Suppressor macrophage treated with lipopolysaccharide for 4 hours (primary cell): ENCODE data around the gene CHRNA7.

Source experiments
- DNase-seq: peaks from one replicate; pipeline ENCODE4 v3.0.0-alpha.2; 2020

CHRNA7 gene

DNA sequence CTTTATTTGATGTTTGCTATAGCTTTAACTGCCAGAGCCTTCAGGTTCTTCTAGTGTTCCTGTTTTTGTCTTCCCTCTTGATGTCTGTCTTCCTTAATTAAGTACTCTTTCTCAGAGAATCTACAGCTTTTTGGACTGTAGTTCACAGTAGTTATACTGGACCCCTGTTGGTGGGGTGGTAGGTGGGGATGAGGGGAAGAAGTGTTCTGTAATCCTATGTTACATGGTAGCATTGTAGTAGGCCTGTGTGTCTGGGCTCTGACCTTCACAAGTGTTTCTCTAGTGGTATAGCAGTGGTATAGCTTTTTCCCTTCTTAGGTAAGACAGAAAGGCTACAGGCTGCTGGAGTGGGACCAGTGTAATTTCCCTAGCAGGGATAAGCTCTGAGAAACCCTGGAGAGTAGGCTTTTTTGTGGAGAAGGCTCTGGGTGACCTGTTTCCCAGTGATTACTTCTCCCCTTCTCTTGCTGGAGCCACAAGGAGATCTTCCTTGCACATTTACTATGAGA lies 59.6 kb downstream of the CHRNA7 start:
- DNase-seq = no peak

DNA sequence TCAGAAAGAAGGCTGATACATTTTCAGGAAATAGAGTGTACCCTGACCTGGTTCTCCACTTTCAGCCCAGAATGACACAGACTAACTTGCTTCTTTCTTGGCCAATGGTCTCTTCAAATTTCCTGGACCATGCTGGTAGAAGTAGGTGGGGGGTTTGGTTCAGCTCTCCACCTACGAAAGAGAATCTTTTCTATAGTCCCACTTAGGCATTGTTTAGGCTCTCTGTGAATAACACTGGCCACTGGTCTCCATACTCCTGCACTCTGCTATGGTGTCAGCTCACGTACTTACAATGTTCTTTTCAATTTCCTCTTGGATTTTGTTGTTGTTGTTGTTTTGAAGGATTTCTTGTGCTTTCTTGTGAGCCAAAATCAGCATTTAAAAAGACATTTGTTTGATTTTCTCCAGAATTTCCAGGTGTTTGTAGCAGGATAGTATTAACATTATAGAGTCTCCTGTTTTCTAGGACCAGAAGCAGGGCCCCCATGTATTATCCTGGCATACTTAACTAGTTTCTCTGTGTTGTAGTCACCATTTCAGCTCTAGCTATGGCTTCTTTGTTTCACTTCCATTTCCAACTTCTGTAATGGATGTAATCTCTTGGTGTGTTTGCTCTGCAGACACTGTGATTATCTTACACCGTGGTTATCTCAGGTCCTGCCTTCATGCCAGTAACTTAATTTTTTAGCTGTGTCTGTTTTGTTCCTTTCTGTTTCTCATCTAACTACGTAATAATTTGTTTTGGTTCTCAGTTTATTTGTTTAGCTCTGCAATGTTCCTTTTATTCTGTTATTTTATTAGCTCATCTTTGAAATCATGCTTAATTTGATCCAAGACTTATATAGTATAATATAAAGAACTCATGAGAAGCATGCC lies 61.4 kb downstream of the CHRNA7 start:
- DNase-seq = no peak

DNA sequence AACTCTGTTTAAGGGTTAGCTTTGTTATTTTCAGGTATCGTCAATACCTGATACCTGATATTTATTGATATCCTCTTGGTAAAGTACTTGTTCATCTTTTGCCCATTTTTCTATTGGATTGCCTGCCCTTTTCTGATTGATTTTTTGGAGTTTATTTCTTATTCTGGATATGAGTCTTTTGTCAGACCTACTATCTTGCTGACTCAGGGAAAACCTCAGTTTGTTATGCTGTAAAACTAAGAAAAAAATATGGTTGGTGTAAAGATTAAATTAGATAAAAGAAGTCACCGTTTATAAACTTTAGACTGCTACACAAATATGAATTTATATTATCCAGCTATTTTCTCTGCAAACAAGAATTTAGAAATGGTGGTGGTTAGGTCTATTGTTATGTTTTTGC lies 65.9 kb downstream of the CHRNA7 start:
- no peak for DNase-seq

DNA sequence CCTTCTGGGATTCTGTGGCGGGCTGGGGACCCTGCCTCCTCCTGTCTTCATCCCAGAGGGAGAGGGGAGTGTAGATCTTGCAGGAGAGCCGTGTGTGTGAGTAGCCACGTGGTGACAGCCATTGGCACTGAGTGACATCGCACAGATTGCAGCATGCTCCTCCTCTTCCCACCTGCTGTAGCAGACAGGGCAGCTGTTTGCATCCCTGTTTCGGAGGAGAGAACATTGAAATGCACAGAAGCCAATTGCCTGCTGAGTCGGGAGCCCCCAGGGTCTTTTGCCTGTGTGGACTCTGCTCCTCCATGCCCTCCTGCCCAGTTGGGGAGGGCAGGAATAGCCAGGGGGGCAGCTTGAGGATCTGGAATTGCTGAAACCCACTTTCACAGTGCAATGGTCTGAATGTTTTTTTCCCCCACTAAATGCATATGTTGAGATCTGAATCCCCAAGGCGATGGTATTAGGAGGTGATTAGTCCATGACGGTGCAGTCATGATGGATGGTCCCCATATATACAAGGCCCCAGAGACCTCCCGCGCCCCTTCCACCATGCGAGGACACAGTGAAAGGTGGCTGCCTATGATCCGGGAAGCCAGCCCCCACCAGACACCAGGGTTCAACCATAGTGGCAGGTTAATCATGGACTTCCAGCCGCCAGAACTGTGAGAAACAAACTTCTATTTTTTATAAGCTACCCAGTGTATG lies 66.8 kb downstream of the CHRNA7 start:
- DNase-seq = no peak

DNA sequence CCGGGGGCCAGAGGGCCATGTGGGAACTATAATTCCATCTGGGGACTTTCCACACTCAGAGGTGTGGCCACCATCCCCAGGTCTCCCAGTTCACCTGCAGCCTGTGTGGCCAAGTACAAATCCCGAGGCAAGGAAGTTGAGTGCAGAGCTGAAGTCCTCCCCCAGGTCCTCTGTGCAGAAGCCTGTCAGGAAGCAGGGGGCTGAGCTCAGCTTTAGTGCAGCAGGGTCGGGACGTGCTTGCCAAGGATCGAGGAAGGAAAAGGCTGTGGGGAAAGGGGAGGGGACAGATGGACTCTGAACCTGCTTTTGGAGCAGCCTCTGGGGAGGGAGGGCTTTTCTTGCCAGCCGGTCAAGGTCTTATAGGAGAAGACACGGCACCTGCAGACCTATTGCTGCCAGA lies 67.7 kb downstream of the CHRNA7 start:
- no peak for DNase-seq

DNA sequence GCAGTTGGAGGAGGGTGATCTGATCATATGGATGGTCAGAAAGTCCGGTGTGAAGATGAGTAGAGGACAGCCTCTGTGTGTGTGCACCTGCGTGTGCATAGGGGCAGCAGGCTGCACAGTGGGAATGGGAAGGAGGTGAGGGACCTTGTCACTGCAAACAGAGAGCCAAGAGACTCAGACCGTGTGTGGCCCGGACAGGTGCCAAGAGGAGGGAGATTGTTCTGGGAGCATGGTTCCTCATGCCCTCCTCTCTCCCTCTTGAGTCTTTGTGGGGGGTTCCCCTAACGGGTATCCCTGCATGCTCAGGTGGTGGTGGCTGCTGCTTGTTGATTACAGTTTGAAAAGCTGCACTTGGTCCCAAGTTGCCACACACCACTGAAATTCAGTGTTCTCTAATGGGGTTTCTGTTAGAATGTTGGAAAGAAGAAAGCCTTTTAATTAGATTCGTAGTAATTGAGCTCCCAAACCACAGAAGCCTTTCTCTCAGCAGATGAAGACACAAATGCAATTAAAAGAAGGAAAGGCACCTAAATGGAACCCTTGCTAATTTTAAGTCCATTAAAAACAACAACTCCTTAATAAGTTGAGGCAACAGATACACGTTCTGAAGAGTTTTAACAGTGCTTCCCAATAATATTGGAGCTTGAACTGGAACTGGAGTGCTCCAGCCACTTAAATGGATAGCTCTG lies 68.9 kb downstream of the CHRNA7 start:
- no peak for DNase-seq

DNA sequence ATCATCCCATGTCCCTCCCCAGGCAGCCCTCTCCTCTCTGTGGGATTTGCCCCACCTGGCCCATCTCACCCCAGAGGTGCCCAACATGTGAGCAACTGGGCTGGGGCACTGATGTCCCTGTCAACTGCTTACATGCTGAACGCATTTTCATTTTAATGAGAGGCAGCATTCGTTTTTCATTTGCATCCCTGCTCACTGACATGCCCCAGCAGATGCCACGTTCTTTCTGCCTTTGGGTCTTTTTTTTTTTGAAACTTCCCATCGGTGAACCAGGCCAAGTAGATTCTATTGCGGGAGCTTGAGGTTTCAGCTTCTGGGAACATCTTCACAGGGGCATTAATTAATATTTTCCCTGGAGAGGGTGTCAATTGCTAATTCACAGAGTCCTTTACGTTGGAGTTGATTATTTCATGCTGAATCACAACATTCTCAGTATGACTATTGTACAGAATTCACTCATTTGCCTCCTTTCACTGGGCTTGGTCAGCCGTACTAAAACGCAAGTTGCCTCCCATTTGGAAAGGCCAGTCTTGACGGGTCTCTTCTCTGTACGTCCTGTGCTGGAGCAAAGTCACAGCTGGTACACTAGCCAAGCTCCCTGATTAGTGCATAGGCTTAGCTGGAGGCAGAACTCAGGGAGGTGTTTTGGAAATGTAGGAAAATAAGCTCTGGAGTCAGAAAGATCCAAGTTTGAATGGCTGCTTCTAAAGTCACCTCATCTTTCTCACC lies 69.8 kb downstream of the CHRNA7 start:
- no peak for DNase-seq

DNA sequence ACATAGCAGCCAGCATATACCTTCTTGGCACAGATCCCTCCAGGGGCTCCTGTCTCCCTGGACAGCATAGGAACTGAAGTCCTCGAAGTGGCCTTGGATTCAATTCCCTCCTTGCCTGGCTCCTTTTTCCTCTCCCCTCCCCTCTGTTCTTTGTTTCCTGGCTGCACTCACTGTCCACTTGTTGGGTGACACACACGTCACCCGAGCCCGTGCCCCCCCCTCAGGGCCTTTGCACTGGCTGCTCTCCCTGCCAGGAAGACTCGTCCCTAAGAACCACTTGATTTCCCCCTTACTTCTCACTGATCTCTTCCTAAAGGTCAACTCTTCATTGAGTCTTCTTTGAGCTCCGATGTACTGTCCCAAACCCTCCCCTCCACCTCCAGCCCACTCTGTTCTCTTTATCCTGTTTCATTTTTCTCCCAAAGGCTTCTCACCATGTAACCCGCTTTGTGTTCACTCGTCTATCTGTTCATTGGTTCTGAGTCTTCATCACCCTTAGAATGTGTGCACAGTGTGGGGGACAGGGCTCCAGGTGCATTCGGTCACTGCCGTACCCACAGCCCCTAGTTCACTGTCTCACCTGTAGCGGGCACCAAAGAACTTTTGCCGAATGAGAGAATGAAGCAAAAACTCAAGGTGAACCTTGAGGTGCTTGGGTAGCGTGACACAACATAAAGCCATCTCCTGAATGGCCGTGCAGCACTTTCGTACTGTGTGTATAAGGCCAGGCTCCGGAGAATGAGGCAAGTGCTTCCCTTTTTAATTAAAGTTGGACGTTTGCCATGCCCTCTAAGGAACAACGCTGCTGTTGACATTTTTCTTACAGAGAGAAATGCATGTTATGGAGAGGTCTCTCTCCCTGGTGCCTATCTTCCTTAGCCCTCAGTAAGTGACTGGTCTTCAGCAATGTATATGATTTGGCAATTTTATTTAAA lies 74.0 kb downstream of the CHRNA7 start:
- no peak for DNase-seq

DNA sequence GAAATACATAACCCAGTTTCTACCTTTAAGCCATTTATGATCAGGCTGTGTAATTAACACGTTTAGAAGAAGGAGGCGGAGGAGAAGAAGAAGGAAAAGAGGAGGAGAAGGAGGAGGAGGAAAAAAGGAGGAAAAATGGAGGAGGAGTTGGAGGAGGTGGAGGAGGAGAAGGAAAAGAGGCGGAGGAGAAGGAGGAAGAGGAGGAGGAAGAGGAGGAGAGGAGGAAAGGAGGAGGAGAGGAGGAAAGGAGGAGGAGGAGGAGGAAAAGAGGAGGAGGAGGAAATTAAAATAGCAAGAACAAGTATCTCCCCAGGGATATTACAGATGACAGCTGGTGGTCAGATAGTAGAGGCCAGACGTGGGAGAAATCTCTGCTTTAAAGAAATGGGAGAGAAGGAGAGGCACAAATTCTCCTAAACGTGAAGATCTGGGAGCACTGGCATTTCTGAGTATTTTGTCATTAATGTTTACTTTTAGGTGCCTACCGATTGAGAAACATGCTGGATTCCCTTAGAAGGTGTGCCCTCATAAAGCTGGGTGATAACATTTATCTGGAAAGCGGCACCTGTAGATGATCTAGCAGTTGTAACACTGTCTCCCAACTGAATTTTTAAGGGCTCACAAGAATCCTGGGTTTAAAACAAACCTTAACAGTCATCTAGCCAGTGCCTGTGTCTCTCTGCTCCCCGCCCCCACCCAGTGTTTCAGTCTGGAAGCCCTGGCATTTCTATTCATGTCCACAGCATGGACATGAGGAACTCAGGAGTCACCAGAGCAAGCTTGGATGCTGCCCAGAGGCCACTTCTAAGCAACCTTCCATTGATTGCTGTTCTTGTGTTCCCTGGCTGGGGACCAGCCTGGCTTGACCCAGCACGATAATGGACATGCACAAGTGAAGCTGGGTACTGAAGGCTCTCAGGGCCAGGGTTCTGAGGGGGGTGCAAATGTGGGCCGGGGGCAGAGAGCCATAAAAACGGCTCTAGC lies 75.2 kb downstream of the CHRNA7 start:
- DNase-seq = no peak

DNA sequence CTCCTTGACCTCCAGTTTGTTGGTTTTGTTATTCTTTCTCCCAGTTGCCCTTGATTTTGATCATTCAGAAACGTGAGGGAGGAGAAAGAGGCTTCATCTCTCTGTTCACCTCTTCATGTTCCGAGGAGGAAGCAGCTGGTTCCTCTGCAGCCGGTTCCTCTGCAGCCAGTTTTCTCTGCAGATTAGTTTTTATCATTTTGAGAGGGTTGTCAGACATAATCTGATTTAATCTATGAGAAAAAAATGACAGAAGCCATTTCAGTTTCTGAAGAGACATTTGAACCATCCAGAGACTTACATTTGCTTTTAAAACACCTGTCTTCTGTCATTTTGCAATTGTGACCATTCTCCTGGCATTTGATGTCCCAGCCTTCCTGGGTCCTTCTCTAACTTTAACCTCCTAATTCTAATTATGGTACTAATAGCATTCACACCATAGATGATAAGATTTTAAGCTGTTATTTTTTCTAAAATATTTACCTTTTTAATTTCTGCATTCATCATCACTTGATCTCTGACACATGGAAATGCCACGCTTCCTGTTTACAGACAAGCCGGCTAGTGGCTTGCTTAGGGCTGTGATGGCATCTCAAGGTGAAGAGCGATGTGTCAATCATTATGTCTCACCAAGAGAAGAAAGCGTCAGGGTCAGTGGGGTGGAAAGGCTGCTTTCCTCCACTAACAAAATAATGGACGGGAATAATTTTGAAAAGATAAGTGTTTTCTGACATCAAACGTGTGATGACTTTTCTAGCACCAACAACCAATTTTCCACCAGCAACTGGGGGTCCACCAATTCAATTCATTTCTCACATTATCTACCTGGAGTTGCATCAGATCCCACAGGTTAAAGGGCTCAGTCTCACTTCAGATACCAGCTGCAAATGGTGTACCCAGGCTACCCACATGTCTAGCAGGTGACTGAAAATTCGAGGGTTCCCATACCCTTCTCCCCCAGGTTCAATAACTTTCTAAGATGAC lies 76.4 kb downstream of the CHRNA7 start:
- DNase-seq = no peak

DNA sequence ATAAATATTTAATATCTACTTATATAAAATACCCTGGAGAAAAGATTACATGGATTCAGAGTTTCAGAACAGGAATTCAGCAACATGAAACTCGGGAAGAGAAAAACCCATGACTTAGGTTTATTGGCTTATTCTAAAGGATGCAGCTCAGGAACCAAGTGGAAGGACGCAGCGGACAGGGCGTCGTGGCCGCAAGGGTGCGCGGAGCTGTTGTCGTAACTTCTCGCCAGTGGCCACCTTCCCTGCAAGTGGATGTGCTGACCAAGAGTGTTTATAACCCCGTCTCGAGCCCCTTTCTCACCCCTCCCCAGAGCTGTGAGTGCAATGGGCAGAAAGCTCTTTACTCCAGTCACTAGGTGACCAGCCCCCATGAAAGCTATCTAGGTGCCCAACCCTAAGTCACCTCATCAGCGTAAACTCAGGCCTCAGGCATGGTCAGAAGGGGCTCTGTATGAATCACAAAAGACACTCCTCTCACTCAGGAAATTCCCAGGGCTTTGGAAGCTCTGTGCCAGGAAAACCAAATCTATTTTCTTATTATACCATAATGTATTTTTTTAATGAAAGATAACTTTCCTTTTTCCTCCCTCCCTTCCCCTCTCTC lies 77.3 kb downstream of the CHRNA7 start:
- DNase-seq = no peak

DNA sequence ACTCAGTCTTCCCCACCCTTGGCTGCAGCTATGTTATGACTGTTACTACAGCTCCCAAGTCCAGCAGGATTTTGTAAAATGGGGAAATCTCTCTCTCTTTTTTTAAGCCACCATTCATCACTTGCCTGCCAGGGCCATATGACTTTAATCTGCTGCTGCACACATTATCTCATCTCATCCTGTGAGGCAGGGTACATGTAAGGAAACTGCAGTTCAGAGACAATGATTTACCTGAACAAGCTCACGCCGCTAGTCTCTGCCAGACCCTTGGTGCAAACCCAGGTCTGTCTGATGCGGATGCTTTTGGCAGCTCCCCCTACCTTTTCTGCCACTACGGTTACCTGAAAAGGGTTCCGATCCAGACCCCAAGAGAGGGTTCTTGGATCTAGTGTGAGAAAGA lies 78.3 kb downstream of the CHRNA7 start:
- DNase-seq = no peak

DNA sequence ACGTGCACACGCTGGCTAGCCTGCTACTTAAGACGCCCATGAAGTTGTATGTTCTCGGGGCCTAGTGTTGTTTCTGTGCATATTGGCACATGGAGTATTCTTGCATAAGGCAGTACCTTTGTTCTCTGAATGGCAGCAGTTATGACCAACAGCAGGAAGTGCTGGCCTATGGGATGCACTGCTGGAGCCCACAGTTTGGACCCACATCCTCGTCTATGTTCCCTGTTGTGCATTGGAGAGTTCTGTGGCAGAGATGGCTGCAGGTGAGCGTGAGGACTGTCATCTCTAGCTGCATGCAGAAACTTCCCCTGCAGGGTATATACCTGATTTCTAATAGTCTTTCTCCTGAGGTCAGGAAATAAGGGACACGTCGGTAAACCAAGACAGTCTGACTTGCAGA lies 81.8 kb downstream of the CHRNA7 start:
- DNase-seq = no peak

DNA sequence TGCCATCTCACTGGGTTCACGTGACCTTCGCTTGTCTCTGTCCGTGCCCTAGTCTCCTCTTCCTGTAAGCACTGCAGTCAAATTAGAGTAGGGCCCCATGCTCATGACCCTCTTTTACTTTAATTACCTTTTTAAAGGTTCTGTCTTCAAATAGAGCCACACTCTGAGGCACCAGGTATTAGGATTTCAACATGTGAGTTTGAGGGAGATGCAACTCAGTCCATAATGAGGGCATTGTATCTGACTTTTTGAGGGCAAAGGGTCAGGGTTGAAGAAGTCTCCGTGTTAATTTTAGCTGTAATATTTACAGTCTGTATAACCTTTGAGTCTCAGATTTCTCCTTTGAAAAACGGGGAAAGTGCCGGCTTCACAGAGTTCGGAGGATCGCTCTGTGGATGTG lies 82.9 kb downstream of the CHRNA7 start:
- DNase-seq = no peak

DNA sequence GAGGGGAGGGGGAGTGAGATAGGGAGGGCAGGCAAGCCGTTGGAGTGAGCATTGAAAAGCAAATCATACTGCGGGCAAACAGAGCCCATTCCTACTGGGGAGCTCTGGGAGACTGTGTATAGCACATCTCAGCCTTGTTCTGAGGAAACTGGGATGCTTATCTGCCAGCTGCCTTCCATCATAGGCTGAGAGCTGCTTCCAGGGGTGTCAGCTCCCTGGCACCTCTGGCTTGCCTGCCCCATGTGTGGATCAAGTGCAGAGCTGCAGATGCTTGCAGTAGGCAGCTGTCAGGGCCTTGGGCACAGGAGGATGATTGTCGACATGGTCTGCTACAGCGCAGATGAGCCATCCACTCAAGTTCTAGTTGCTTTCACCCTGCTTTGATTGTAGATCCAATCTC lies 86.8 kb downstream of the CHRNA7 start:
- DNase-seq = no peak

DNA sequence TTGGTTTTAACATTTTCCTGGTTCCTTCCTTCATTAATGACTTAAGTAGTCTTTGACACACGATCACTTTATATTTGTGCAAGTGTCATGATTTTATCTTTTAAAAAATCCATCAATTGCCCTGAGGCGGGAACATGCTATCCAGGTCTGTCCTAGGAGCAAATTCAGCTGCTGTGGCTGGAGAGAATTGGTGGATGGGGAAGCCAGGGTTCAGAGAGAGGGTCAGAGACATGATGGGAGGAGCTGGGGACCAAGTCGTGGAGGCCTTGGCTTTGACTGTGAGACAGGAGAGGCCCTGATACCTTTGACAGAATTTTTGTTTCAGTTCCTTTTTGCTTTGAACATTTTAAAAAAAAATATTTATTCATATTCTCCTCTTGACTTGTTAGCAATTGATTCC lies 89.0 kb downstream of the CHRNA7 start:
- no peak for DNase-seq

DNA sequence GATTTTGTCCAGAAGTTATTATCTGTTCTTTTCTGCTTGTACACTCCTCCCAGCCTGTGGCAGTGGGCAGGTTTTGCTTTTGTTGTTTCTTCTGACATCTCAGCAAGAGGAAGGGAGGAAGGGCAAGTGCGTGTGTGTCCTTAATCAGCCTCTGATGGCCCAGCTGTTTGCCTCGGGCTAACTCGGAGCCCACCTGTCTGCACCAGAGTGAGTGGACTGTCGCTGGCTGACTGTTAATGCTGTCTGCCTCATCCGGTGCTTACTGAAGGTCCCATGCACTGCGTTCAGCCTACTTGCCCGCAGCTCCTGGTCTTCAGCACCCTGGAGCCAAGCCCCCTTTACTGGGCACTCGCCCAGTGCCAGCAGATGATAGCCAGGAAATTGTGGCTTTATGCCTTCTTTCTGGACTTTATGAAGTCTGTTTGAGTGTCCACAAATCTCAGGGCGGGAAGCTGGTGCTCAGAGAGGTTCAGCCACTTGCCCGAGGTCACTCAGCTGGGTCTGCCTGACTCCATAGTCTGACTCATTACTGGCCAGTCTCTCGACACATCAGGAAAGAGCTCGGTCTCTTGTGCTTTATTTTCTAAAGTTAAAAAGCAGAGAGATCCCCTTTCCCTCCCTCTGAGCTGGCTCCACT lies 89.5 kb downstream of the CHRNA7 start:
- DNase-seq = no peak
